Fibroblast of the aortic adventitia (primary cell): ENCODE measurements around the gene DNAAF5. TPM values are rescaled to one million over a fixed set of nuclear protein-coding genes. Genes with fewer than 3 reads are reported as not detected.

Experiments
- DNase-seq: peaks from one replicate; pipeline ENCODE4 v3.0.0-alpha.2; 2010; ENCODE audit warnings: low read depth
- H3K4me3 ChIP-seq: 2 replicates; pipeline ENCODE4 v1.5.1; 2011; ENCODE audit warnings: low read depth, mild to moderate bottlenecking, control low read depth, low read length, moderate library complexity
- CTCF ChIP-seq: IDR thresholded peaks from 2 replicates; pipeline ENCODE4 v1.5.1; 2011; ENCODE audit warnings: mild to moderate bottlenecking, low read length, control low read depth, inconsistent platforms; ENCODE audit not compliant: insufficient read depth
- total RNA-seq: library from RNA; depleted of rRNA; stranded (reverse); fragments of >200 nt; gene quantifications from 2 replicates; pipeline ENCODE4 v1.2.3, GENCODE V29; 2012; ENCODE audit warnings: low replicate concordance

The DNAAF5 gene
- total RNA-seq, 1 donor: 22.0 TPM

- no peak for TF ChIP-seq CTCF
- DNase-seq: no peak
- no peak overlapping the region for H3K4me3 ChIP-seq
Observed at GRCh38 chr7:776992-777727, 50.7 kb downstream of the DNAAF5 start.

GRCh38 chr7:777728-778078 is 51.2 kb downstream of the DNAAF5 start:
- no peak for DNase-seq
- TF ChIP-seq CTCF: no peak
- H3K4me3 ChIP-seq: no peak overlapping the region

GRCh38 chr7:778271-778967 is 51.9 kb downstream of the DNAAF5 start:
- DNase-seq: no peak
- no peak overlapping the region for H3K4me3 ChIP-seq
- no peak for TF ChIP-seq CTCF

GRCh38 chr7:778968-779451 is 52.5 kb downstream of the DNAAF5 start:
- H3K4me3 ChIP-seq: no peak overlapping the region
- no peak for DNase-seq
- no peak for TF ChIP-seq CTCF

- no peak overlapping the region for H3K4me3 ChIP-seq
- TF ChIP-seq CTCF: no peak
- DNase-seq: no peak
Observed at GRCh38 chr7:779480-779879, 53.0 kb downstream of the DNAAF5 start.

GRCh38 chr7:780081-780480 is 53.6 kb downstream of the DNAAF5 start:
- no peak for TF ChIP-seq CTCF
- no peak for DNase-seq

More at GRCh38 chr7:780081-780480, 53.6 kb downstream of the DNAAF5 start:
- H3K4me3 ChIP-seq: no peak overlapping the region
